ENCODE measurements around the gene SATB2.

Gene SATB2

DNA sequence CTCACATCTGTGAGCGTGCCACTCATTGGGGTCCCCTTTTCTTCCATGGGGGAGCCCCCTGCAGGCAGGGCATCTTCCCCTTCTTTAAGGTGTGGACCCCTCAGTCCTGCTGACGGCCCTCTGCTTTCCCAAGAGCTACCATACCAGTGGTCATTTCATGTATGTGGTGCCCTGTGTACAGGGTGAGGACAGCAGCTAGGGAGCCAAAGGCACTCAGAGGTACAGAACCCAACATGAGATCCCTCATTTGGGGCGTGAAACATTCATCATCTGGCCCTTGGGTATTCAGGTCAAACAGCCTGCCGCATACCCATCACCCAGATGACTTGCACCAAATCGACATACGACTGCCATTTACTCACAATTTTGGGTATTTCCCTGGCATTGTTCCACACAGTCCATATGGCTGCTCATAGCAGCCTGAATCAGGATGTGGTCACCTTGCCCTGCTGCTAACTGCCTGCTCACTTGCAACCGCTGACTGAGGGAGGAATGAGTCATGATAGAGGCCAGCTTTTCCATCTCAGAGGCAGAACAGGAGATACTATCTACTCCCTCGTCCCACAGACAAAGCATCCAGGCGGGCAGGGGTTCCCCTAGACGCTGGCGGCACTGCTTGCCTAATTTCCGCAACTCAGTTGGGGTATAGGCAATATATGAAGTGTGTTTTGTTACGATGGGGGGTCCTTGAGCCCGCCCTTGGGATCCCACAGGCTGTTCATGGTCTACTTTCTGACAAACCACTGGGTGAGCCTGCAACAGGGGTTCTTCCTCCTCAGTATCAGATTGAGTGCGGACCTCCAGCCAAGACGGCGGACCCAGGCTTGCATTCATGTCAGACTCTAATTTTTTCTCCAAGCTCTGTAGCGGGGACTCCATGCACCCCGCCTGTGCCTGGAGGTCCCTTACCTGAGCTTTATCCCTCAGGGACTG is 228.6 kb downstream of the SATB2 start:
- no peak for DNase-seq

DNA sequence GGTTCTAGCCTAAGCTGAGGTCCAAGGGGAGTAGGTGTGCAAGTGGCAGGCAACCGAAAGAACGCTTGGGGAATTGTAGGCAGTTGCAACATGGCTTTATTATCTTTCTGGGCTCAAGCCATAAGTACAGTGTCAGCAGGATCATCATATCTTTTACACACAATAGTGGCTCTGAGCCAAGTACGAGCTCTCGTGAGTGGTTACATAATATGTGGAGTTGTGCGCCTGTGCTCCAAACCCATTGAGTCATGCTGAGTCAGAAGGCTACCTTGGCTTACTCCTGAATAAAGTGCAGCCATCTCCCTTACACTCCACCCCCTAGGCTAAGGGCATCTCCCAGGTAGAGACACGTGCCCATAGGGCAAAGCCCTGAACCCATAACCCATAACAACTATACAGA is 233.9 kb downstream of the SATB2 start:
- DNase-seq: no peak

DNA sequence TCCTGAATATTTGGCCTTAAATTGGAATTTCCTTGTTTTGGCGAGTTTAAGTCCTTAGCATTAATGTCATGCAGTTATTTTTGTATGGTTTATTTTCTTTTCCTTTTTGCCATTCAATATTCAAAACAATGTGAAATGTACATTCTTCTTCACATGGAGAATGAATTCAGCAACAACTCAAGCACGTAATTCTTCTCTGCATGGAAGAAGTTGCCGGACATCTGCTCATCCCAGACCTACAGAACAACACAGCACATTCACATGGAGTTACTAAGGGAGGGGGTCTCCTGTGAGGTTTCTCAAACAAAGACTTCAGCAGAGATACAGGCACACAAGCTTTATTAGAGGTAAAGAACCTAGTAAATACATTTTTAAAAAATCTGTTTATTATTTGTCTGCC is 236.8 kb downstream of the SATB2 start:
- no peak for DNase-seq

DNA sequence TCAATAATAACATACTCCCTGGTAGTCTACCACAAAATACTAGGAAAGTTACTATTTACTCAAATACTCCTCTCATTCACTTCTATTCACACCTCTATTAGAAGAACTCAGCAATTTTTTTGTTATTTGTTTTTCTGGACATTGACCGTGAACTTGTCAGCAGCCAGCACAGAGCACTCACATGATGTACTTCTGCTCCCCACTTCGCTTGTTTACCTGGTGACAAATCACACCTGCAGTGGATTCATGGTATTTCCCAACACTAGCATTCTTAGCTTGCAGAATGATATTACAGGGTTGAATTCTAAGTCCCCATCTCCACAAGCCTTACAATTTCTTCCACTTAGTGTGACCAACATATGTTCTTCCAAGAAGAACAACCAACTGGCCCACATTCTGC is 238.2 kb downstream of the SATB2 start:
- no peak for DNase-seq

Data from CD4-positive, alpha-beta T cell treated with Interleukin-17A for 1 hour (primary cell).